Mucosa of stomach (tissue), 1 donor: ENCODE measurements around the gene AFAP1L1.
A peak's percentile ranks its signal among the peaks of the same experiment; 100 is the strongest.

Source experiments
- H3K27me3 ChIP-seq: one replicate; pipeline ENCODE4 v1.7.0; 2013; ENCODE audit warnings: mild to moderate bottlenecking, low read length; ENCODE audit not compliant: control insufficient read depth, insufficient read depth
- H3K36me3 ChIP-seq: one replicate; pipeline ENCODE4 v1.7.0; 2013; ENCODE audit warnings: low read length; ENCODE audit not compliant: control insufficient read depth, insufficient read depth
- H3K4me1 ChIP-seq: one replicate; pipeline ENCODE4 v1.7.0; 2013; ENCODE audit warnings: mild to moderate bottlenecking, low read length; ENCODE audit not compliant: control insufficient read depth, insufficient read depth
- H3K4me3 ChIP-seq: one replicate; pipeline ENCODE4 v1.7.0; 2013; ENCODE audit warnings: low read length
- H3K9ac ChIP-seq: one replicate; pipeline ENCODE4 v1.7.0; 2013; ENCODE audit warnings: mild to moderate bottlenecking, low read length, moderate library complexity
- H3K9me3 ChIP-seq: one replicate; pipeline ENCODE4 v1.7.0; 2013; ENCODE audit warnings: mild to moderate bottlenecking, low read length, moderate library complexity; ENCODE audit not compliant: control insufficient read depth
- donor health status: Pancreatic carcinoma.

The AFAP1L1 gene

DNA sequence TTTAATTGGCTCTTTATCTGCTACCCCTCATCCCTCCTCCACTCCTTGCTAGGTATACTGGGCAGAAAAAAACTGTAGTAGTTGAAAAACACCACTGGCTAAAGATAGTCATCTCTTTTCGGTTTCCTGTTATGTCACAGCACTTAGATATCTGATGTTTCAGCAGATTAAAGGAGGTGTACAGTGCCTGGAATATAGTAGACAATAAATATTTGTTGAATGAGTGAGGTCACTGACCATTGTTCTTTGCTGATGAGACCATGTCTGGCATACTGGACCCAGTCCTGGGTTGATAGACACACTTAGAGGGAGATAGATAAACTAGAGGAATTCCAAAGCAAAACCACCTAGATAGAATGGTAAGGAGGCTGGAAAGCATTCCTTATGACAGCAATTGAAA, 76.9 kb downstream of the AFAP1L1 start:
- H3K27me3 ChIP-seq = no peaks in the 10 kb centered on the region
- H3K4me3 ChIP-seq = no peak overlapping the region
- peaks cover 4% of the 10 kb centered on the region for H3K36me3 ChIP-seq
- H3K9me3 ChIP-seq = no peaks in the 10 kb centered on the region
- no peaks in the 10 kb centered on the region for H3K4me1 ChIP-seq
- H3K9ac ChIP-seq = no peak overlapping the region

DNA sequence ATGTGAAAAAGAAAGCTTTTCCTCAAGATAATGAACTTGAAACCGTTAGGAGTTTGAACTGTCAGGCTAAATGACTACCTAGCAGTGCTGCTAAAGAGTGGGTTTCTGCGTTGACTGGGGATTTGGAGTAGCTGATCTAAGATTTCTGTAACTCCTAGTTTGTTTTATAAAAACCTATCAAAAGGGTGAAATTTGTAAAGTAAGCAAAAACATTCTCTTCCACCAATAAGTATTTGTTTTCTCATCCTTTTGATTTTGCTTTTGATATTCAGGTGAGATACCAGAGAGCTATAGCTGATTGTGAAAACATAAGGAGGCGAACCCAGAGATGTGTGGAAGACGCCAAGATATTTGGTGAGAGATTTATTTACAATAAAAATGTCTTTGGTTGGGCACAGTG, 77.7 kb downstream of the AFAP1L1 start:
- no peaks in the 10 kb centered on the region for H3K27me3 ChIP-seq
- H3K4me3 ChIP-seq = no peak overlapping the region
- no peaks in the 10 kb centered on the region for H3K4me1 ChIP-seq
- H3K9ac ChIP-seq = no peak overlapping the region
- H3K9me3 ChIP-seq = no peaks in the 10 kb centered on the region
- peaks cover 4% of the 10 kb centered on the region for H3K36me3 ChIP-seq

DNA sequence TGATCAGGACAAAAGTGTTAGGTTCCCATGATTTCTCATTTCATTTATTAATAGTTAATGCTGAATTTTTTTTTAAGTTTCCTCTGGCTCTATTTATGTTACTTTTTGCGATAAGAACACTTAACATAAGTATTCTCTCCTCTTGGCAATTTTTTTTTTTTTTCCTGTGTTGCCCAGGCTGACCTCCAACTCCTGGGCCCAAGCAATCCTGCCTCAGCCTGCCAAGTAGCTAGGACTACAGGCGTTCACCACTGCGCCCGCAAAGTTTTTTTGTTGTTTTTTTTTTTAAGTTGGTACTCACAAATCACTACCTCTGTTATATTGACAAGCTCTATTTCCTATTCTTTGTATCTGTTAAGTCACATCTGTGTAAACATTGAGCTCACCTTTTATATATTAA, 80.5 kb downstream of the AFAP1L1 start:
- Histone ChIP-seq H3K36me3 (peaks cover 4% of the 10 kb centered on the region), H3K4me1 (peaks cover 1% of the 10 kb centered on the region), H3K9ac (no peak overlapping the region), H3K4me3 (no peak overlapping the region), H3K27me3 (no peaks in the 10 kb centered on the region), H3K9me3 (no peaks in the 10 kb centered on the region)

DNA sequence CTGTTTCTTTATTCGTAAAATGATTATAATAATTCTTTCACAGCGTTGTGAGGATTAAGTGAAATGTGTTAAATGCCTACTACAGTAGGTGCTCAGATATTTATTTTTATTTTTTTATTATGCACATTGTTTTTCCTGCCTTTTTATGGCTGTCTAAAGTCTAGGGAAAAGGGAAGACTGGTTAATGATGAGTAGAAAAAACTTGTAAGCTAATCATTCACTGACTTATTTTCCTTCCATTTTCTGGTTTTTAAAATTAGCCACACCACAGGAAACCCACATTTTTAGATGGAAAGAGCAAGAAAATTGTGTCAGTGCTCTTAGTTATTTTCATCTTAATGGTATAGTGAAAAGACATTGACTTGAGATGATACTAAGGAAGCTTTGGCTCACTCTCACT, 82.3 kb downstream of the AFAP1L1 start:
- peaks cover 4% of the 10 kb centered on the region for H3K4me1 ChIP-seq
- no peaks in the 10 kb centered on the region for H3K9me3 ChIP-seq
- H3K36me3 ChIP-seq = no peaks in the 10 kb centered on the region
- H3K4me3 ChIP-seq = no peak overlapping the region
- H3K9ac ChIP-seq = no peak overlapping the region
- no peaks in the 10 kb centered on the region for H3K27me3 ChIP-seq

DNA sequence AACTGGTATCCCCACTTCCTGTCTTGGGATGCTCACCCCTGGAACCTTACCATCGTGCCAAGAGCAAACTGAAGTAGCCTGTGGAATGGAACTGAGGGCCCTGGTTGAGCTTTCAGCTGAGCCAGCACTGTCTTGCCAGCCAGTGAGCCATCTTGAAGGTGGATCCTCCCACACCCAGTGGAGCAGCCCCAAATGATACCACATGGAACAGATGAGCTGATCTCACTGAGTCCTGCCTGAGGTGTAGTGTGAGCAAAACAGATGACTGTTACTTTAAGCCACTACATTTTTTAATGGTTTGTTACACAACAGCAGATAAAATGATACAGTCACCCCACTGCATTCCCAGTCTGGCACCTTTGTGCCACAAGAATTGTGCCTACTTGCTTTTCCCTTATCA, 84.0 kb downstream of the AFAP1L1 start:
- Histone ChIP-seq H3K9ac (no peak overlapping the region), H3K27me3 (no peaks in the 10 kb centered on the region), H3K4me1 (peaks cover 4% of the 10 kb centered on the region), H3K9me3 (no peaks in the 10 kb centered on the region), H3K36me3 (no peaks in the 10 kb centered on the region), H3K4me3 (no peak overlapping the region)

DNA sequence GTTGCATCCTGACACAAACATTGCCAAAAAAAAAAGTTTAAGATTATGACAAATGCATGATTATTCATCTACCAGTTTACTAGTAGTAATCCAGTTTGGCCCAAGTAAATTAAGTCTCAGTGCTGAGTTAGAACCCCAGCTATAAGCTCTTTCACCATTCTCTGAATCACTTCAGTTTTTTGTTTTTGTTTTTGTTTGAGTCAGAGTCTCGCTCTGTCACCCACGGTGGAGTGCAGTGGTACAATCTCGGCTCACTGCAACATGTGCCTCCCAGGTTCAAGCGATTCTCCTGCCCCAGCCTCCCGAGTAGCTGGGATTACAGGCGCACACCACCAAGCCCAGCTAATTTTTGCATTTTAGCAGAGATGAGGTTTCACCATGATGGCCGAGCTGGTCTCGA, 84.7 kb downstream of the AFAP1L1 start:
- no peaks in the 10 kb centered on the region for H3K9me3 ChIP-seq
- H3K9ac ChIP-seq = no peak overlapping the region
- no peak overlapping the region for H3K4me3 ChIP-seq
- H3K27me3 ChIP-seq = no peaks in the 10 kb centered on the region
- no peaks in the 10 kb centered on the region for H3K36me3 ChIP-seq
- peaks cover 4% of the 10 kb centered on the region for H3K4me1 ChIP-seq

DNA sequence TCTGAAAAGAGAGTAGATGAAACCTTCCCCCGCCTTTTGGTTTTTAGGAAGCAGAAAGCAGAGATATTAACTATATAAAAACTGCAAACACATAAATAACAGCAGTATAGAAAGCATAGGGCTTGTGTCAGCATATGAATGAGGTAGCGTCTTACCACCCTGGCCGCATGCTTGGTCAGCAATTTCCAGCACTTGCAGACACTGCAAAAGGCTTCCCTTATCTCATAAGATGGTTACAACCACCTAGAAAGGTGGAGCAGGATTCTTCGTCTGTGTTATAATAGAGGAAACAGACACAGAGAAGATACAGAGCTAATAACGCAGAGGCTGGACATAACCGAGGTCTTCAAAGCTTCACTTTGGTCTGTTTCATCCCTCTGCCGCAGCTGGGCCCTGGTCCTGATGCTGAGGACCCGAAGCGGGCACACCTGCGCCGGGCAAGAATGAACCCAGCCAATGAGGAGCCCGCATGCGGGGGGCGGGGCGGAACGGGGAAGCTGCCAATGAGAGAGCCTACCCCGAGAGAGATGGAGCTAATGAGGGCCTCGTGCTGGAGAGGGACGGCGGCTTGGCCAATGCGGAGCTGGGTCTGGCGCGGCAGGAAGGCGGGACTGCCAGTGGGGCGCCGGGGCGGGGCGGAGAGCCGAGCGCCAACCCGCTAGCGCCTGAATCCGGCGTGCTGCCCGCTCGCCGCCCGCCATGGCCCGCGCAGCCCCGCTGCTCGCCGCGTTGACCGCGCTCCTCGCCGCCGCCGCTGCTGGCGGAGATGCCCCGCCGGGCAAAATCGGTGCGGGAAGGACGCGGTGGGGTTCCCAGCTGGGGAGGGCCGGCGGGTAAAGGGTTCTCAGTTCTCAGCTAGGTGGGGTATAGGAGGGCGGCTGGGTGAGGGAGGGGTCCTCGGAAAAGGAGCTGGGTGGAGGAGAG, 86.0 kb downstream of the AFAP1L1 start, which contains the start of gene PCYOX1L:
TSS of gene PCYOX1L (plus strand) at position 677 of the 924 bp plus-strand sequence. CDS start at position 700, 23 bp downstream.
- Histone ChIP-seq H3K9me3 (no peaks in the 10 kb centered on the region), H3K27me3 (no peaks in the 10 kb centered on the region), H3K36me3 (no peaks in the 10 kb centered on the region), H3K4me3 (peak within 1 kb of the TSS; percentile 72), H3K9ac (peak within 1 kb of the TSS; percentile 77), H3K4me1 (peaks cover 4% of the 10 kb centered on the region)

DNA sequence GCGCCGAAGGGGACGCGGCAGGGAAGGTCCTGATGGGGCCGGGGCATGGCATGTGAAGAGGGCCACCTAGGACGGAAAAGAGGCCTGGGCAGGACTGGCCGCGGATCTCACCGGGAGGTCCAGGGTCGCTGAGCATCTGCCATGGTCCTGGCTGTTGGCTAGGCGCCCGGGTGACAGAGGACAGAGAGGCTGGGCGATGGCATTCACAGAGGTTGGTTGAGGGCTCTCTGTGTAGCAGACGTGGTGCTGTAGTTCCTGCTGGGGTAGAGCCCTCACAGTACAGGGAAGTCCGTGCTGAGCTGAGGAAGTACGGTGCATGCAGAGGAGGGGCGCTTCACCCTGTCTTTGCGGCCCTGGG, 86.6 kb downstream of the AFAP1L1 start:
- Histone ChIP-seq H3K27me3 (no peaks in the 10 kb centered on the region), H3K9me3 (no peaks in the 10 kb centered on the region), H3K9ac (peak overlapping the region; percentile 77), H3K4me1 (peaks cover 4% of the 10 kb centered on the region), H3K36me3 (no peaks in the 10 kb centered on the region), H3K4me3 (peak overlapping the region; percentile 72)

DNA sequence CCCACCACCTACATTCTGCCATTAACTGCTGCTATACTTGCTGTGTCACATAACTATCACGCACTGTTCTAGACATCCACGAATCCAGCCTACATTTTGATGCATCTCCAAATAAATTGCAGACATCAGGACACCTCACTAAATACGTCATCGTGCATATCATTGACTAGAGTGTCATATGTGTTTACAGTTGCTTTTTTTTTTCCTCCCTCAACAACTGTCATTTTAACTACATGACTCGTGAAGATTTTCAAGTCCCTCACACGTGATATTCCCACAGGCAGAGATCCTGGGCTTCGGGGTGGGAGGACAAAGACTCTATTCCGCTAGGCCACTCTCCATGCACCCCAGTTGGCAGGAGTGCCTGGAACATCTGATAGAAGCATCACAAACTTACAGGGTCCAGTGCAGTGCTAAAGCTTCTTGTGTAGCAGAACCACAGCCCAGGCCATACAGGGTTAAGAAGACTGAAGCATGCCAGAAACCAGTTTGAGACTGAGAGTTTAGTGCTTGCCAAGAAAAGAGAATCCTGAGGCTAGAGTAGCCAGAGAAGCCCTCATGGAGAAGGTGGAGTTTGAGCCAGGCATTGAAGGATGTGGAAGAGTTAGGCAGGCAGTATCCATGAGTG, 87.3 kb downstream of the AFAP1L1 start:
- peaks cover 4% of the 10 kb centered on the region for H3K4me1 ChIP-seq
- no peak overlapping the region for H3K4me3 ChIP-seq
- no peaks in the 10 kb centered on the region for H3K9me3 ChIP-seq
- no peaks in the 10 kb centered on the region for H3K27me3 ChIP-seq
- no peak overlapping the region for H3K9ac ChIP-seq
- H3K36me3 ChIP-seq = no peaks in the 10 kb centered on the region

DNA sequence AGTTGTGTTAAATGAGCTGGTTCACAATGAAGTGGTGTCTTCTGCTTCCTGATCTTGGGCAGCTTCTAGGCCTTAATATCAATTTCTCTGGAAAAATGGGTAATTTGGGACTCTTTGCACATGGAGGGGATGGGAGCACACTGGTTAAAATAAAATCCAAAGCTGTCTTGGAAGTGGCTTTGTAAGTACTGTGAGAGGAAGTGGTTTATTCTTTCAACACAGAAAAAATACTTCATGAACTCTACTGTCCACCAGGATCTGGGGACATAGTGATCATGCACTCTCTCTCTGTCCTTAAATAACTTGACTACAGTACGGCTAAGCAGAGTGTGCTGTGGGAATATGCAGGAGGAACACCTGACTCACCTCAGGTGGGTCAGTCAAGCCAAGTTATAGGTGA, 88.6 kb downstream of the AFAP1L1 start:
- H3K9ac ChIP-seq = no peak overlapping the region

DNA sequence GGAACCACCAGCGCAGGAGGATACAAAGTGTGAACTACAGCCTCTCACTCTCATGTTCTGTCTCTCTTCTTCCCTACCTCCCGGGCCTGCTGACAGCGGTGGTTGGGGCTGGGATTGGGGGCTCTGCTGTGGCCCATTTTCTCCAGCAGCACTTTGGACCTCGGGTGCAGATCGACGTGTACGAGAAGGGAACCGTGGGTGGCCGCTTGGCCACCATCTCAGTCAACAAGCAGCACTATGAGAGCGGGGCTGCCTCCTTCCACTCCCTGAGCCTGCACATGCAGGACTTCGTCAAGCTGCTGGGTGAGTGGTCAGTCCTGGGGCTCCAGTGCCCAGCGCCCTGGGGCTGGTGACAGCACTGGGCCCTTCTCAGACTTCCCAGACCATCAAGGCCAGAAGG, 90.9 kb downstream of the AFAP1L1 start:
- Histone ChIP-seq H3K9me3 (no peaks in the 10 kb centered on the region), H3K27me3 (no peaks in the 10 kb centered on the region), H3K9ac (no peak overlapping the region), H3K4me3 (no peak overlapping the region), H3K4me1 (peaks cover 6% of the 10 kb centered on the region), H3K36me3 (no peaks in the 10 kb centered on the region)

More for the DNA sequence above, 88.6 kb downstream of the AFAP1L1 start:
- H3K4me3 ChIP-seq = no peak overlapping the region
- no peaks in the 10 kb centered on the region for H3K36me3 ChIP-seq
- no peaks in the 10 kb centered on the region for H3K27me3 ChIP-seq
- H3K9me3 ChIP-seq = no peaks in the 10 kb centered on the region
- peaks cover 4% of the 10 kb centered on the region for H3K4me1 ChIP-seq

DNA sequence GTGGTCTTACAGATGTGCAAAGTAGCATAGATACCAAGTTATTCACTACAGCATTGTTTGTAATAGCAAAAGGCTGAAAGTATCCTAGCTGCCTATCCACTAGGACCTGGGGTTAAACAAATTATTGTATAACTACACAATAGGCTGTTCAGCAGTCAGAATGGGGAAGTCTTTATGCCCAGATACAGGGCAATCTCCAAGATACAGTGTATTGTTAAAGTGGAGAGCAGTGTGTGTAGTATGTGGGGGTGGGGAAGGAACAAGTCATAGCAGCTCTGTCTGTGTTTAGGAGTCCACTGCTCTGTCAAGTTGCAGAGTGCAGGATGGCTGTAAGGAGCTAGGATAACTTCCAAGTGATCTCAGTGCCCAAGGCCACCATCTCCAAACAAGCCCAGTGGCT, 91.7 kb downstream of the AFAP1L1 start:
- Histone ChIP-seq H3K4me3 (no peak overlapping the region), H3K27me3 (no peaks in the 10 kb centered on the region), H3K36me3 (no peaks in the 10 kb centered on the region), H3K4me1 (peaks cover 9% of the 10 kb centered on the region), H3K9ac (no peak overlapping the region), H3K9me3 (no peaks in the 10 kb centered on the region)
